NCI-H2107 (cell line): ENCODE measurements around the gene CDRT4.

Experiments used
- DNase-seq: peaks from one replicate; lab custom pipeline; 2025; lab: John Stamatoyannopoulos, UW

CDRT4 gene

DNA sequence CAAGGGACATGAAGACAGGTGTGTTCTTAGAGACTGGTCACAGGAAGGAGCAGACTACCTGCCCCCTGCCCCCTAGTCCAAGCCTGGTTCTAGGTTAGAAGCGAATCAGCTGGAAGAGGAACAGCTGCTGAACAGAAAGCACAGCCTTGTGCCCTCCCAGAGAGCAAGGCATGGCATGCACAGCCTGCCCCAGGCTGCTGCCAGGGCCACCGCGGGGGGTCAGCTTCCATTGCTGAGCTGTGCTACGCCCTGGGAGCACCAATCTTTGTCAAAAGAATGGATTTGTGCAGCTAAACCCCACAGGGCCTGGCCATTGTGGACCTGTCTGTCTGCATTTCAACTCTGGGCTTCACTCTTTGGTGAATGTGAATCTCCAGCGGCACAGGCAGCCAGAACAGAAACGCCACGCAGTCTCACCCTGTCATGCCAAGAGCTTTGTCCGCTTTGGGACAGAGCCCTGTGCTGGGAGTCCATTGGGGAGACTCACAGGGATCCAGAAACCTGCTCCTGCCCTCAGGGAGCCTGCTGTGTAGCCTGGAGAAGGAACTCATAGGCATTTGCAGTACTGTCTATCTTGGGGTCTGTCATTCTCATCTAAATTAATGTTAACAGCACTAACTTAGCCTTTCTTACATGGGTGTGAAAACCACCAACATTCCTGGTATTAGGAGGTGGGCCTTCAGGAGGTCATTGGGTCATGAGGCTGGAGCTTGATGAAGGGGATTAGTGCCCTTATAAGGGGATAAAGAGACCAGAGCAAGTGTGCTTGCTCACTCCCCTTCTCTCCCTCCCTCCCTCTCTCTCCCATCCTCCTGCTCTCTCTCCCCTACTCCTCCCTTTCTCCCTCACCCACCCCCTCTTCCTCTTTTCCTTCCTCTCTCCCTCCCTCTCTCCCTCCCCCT lies 25.6 kb upstream of the CDRT4 start:
- no peak for DNase-seq

DNA sequence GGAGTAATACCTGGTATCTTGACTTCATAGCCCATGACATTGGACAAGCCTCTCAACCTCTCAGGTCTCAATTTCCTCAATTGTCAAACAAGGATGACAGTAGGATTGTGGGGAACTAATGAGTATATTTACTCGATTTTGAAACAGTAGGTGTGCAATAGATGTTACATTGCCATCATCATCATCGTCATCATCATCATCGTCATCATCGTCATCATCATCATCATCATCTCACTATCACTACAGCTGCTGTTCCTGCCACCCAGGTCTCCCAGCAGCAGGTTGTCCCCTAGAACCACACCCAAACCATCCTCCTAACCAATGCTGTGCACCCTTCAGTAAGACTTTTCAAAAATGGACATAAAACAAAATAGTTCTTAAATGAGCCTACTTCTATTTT lies 24.8 kb upstream of the CDRT4 start:
- DNase-seq = no peak

DNA sequence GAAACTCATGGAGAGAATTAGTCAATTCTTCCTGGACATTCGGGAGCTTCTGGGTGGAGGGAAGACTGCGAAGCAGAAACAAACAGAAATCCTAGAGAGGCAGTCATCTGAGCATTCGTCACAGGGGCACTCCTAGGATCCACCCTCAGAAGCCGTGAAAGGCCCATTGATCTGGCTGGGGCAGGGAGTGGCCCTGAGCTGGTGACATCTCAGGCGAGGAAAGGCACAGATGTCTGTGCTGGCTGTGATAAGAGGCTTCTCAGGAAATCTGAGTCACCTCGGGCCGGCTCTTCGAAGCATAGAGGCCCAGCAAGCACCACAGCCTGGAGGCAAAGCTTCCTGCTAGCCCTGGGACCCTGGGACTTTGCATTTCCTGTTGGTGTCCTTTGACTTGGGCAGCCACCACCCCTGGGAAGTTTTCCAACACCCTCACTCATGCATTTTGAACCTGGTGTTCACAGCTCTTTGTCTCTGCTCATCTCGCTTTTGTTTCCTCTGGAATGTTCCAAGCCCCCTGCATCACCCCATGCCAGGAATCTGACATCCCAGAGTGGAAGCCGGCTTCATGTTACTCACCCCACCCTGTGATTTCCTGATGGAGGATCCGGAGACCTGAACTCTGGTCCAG lies 23.3 kb upstream of the CDRT4 start:
- DNase-seq = no peak

DNA sequence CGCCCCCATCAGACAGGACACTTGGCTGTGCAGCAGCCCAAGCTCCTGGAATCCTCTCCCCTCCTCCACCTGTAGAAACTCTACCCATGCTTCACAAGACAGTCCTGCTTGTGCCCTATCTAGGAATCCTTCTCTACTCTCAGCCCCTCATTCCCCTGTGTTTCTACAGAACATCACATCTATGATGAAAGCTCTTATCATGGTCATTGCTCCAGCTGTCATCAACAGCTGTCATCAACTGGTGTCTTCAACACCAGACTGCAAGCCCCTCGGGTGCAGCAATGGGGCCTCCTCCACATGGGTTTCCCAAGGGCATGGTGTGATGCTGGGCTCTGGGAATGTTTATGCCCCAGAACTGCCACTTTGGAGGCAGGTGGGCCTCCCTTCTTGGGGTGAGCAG lies 21.1 kb upstream of the CDRT4 start:
- no peak for DNase-seq

DNA sequence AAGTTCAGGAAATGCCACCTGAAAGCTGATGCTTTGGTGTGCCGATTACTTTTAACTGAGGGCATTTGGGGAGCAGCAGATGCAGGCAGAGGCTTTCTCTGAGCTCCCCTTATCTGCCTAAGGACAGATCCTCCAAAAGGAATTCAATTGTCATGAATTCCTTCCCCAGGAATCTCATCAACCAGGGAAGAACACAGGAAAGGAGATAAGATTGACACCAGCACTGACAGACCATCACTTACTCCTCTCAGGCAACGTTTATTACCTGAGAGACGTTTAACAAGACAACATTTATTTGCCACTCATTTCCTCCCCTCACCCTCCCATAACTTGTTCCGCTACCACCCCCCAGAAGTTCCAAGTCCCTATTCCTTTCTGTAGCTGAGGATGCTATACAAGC lies 17.6 kb upstream of the CDRT4 start:
- no peak for DNase-seq

DNA sequence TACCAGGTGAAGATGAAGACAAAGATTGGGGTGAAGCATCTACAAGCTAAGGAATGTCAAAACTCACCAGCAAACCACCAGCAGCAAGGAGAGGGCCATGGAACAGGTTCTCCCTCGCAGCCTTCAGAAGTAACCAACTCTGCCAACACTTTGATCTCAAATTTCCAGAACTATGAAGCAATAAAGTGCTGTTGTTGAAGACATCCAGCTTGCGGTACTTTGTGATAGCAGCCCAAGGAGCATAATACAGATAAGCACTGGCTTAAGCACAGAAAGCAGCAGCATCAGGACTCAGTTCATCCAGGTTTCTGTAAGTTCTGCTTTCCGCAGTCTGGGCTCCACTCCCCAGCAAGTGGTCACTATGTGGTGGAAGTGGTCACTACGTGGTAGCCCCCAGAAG lies 16.0 kb upstream of the CDRT4 start:
- no peak for DNase-seq

DNA sequence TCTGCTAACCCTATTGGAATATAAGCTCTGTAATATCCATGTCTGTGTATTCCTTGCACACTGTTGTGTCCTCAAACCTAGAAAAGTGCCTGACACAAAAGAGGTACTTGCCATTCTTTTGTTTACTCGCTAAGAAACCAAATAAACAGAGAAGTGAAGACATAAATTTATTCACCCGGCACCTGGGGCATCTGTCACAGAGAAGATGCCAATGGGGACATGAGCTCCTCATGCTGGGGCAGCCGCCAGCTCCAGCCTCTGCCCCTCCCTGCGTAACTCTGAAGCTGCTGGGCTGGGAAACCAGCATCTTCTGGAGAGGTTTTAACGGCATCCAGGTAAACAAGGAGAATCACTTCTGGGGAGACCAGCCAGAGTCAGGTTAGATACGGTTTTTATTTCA lies 15.1 kb upstream of the CDRT4 start:
- no peak for DNase-seq

DNA sequence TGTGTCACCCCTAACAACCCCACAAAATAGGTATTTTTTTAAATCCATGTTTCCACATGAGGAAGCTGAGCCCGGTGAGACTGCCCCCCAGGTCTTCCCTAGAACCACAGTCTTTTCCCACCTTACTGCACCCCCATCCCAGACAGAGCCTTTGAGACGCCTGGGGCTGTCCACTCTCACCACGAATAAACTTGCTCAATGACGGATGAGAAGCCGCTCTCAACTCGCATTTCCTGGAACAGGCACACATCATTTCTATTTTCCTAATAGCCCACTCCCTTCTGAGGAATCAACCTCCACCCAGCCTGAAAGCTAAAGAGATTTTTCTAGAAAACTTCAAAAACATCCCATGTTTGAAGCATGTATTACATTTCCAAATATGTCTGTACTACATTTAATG lies 14.1 kb upstream of the CDRT4 start:
- DNase-seq = no peak

DNA sequence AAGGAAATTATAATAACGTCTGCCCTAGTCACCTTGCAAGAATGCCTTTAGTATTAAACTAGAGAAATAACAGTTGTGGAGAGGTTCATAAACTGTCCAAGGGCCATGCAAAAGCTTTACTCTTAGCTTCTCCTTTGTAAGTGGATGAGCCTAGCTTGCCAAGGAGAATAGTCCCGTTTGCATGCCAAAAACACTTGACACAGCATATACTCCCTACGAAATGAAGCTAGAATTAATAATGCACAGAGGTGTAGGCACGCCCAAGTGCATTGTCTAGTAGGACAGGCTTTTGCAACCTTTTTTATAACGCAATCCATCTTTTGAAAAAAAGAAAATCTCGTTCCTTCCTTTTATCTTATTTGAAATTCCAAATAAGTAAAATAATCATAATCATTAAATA lies 12.8 kb upstream of the CDRT4 start:
- no peak for DNase-seq

DNA sequence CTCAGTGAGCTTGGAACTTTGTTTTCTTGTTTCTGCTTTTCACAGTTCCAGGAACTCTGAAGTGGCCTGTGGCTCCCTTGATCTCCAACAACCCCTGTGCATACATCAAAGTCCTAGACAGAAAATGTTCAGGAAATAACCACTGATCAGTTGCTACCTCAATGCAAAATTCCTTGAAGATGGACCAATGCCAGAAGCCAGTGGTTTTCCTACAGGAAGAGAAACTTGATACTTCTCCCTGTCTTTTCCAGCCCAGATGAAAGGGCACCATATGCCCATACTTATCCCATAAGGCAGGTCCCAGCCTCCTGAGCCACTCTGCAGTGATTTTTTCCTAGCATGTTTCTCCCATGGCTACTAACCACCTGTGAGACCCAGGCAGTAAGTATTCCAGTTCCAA lies 12.3 kb upstream of the CDRT4 start:
- no peak for DNase-seq

DNA sequence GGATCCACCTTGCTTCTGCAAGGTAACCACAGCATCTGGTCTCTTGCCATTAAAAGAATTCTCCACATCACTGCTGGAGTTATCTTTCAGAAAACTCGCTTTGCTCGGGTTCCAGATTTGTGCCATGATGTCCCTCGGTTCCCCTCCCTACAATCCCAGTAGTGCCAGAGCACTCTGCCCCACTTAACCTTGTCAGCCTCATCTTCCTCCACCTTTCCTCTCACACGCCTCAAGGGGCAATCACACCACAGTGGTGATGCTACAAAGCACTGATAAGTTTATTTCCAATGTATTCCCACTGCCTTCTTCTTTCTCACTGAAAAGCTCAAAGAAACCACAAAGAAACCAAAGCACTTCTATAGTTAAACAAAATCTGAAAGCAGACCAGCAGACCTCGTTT lies 11.4 kb upstream of the CDRT4 start:
- DNase-seq = no peak

DNA sequence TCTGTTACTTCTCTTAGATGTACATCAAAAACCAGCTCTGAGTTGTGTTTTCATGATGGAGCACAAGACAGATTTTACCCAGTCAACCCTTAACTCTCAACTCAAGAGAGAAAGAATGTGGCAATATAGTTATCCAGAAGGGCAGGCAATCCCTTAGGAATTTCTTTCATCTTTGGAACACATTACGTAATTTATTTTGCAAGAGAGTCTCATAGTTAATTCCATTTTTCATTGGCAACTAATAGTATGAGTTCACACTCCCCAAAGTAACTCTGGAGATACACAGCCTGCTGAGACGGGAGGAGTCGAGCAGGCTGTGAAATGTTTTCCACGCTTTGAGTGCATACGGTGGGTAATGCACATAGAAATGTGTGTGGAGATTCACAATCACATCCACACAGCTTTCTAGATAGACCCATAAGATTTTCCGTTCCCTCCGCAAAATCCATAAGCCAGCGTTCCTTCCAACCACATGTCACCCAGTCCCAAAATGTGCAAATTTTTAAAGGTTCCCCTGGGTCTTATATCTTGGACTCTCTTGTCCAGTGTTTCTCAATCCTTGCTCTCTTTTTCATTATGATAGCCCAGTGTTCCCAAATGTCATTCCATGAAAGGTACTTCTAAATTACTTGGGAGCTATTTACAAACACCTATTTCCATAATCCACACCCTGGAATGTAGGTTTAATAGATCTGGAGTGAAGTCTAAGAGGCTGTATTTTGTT lies 8.4 kb upstream of the CDRT4 start:
- no peak for DNase-seq

DNA sequence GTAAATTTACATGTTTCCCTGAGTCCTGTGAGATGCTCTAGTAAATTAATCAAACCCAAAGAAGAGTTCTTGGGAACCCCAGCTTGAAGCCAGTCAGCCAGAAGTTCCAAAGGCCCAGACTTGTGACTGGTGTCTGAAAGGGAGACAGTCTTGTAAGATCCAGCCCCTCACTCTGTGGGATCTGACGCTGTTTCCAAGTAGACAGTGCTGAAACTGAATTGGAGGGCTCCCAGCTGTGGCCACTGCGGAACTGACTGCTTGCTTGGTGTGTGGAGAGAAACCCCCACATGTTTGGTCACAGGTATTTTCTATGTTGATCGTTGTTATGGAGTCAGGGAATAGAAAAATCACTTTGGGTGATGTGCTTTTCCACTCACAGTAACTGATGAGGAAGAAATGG lies 5.5 kb upstream of the CDRT4 start:
- no peak for DNase-seq

DNA sequence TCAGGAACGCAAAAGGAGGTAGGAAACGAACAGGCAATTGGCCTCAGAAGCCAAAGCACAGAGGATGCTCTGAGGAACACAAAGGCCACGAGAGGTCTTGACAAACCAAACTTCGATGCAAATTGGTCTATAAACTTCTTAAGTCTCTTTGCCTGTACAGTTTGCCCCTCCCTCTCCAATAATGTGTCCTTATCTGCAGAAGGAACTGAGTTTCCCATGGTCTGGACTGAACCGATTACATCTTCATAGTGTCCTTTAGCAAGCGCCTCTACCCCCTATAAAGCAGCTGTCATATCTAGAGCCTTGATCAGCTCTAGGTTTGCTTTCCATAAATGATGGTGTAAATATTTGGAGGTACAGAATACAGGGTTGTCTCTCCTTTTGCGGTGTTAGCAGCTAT lies 3.1 kb upstream of the CDRT4 start:
- DNase-seq = no peak

DNA sequence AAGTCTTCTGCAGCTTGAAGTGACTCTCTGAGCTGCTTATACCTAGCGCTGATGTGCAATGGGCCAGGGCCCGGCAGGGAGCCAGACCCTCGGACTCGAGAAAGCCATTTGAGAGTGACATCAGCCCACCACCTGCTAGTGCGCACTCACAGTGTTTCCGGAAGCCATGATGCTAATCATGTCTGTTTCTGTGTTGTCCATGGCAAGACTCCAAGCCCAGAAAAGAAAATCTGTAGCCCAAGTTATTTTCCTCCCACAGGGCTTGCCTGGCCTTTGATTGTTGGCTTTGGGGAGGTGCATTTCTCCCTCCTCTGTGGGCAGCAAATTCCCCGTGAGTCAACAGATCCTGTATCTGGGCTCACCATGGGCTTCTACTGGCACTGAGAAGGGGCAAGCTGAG lies 1.8 kb upstream of the CDRT4 start:
- DNase-seq = no peak

DNA sequence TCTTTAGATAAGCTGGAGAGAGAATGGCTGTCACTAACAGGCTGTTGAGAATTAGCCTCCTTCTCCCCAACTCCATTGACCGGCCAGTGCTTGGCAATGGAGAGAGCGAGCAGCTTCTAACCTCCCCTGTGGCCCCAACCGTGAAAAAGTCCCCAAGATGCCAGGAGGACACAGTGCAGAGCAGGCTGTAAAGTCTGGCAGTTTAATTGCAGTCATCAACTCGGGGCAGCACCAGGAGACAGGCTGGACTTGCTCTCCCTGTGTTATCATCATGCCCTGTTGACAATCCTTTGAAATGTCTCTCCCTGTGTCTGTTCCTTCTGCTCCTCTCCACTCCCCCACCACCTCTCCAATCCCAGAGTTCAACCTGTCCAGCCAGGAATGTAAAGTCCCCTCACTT lies 705 bp upstream of the CDRT4 start:
- no peak for DNase-seq

DNA sequence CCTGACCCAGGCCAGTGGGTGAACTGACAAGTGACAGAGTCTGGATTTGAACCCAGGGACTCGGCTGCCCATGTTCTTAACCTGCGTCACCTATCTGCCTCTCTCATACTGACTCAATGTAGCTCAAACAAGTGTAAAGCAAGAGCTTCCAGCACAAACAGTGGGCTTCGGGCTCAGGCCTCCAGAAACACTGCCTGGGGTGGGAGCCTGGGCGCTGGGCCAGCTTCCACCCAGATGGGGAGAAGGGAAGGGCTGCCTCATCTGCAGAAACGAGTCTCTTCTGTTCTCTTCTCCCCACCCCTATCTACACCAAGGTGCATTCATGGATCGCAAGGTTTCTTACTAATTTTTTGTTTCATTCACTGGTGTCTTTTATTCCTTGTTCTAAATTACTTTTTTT lies 1.3 kb downstream of the CDRT4 start:
- no peak for DNase-seq

DNA sequence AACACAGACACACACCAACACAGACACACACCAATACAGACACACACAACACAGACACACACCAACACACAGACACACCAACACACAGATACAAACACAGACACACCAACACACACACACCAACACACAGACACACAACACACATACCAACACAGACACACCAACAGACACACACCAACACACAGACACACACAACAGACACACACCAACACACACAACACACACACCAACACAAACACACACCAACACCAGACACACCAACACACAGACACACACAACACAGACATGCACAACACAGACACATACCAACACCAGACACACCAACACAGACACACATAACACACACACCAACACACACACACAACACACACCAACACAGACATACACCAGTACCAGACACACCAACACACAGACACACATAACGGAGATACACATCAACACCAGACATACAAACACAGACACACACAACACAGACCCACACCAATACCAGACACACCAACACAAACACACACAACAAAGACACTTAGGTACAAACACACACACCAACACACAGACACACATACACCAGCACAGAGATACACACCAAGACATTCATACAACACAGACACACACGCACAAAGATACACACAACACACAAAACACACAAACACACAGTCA lies 2.2 kb downstream of the CDRT4 start:
- DNase-seq = no peak

DNA sequence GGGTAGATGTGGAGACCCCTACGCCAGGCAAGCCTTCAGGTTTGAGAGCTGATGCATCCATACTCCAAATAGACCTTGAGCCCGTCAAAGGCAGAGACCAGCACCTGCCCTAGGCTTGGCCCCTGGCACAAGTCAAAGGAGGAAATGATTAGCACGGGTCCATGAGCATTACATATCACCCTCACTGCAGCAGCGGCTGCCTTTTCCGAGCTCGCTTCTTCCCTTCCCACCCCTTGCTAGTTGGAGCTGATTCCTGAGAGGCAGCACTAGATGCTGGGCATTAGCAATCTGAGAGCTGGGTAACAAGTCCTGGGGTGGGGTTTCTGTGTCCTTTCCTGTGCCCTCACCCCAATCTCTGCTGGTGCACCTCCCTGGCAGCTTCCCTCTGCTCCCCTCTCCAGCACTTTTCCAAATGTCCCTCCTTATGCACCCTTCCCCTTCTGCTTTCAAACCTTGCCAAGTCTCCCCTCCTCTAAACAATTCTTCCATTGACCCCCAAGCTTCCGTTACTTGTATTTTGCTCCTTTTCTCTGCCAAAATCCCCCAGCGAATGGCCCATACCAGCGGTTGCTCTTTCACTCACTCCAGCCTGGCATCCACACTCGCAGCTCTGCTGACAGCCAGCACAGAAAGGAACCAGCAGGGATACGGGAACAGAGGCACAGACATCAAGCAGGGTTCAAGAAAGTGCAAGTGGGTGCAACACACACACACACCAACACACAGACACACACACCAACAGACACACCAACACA lies 3.0 kb downstream of the CDRT4 start:
- DNase-seq = no peak

DNA sequence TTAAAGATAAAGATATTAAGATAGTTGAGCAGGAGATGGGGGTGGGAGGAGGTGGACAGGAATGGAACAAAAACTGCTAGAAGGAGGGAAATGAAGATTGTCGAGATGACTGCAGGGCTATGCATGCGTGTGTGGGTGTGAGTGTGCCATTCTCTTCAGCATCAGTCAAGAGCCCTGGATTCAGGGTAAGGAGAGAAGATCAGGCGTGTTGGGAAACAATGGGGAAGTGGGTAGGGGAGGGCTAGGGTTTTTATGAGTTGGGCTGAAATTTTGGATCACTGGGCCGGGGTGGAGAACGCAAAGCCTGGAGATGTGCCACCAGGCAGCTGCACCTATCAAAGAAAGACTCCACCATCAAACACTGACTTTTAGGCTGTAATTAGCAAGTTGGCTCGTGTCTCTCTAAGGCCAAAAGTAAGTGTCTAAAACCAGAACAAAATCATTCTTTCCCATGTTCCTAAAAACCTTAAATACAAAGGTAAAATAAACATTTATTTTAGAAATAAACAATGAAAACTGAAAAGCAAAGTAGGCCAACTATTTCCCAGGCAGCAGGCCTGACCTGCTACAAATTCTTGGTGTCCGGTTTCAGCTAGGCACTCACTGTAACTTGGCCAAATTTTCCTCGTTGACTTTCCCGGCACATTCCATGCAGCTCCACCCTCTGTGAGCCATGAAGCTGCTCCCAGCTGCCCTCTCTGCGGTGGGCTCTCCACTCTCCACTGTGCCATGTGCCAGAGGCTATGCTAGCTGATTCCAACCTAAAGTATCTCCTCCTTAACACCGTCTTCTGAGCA lies 4.2 kb downstream of the CDRT4 start:
- DNase-seq = no peak

DNA sequence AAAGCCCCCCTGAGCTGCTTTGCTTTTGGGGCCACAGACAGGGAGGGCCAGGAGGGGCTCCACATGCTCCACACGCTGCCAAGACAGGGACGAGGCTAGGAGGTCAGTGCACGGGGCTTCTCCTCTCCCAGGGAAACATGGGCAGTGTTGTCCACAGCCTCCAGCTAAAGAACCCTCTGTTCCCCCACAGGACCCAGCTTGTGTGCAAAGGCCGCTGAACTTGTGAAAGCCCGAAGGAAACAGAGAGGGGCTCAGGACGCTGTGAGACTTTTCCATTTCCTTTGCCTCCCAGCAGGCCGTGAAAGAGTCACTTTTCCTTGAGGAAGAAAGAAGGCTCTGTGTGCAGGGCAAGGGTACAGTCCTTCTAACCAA lies 9.7 kb downstream of the CDRT4 start:
- DNase-seq = no peak
